HL-60 (cell line): ENCODE measurements around the gene CORO6.

ENCODE experiments used
- POLR2AphosphoS5 ChIP-seq: IDR thresholded peaks from 2 replicates; pipeline ENCODE4 v1.6.1; 2012; ENCODE audit warnings: low read depth
- TF ChIP-seq, protein P1 (sequence below): IDR thresholded peaks from one replicate; pipeline ENCODE4 v1.5.1; 2011; ENCODE audit warnings: low read length, control low read depth, inconsistent platforms; ENCODE audit not compliant: insufficient read depth
- TF ChIP-seq, protein P2 (sequence below): IDR thresholded peaks from 2 replicates; pipeline ENCODE4 v1.6.1; 2012; ENCODE audit warnings: low read depth; ENCODE audit not compliant: insufficient replicate concordance

DNA sequence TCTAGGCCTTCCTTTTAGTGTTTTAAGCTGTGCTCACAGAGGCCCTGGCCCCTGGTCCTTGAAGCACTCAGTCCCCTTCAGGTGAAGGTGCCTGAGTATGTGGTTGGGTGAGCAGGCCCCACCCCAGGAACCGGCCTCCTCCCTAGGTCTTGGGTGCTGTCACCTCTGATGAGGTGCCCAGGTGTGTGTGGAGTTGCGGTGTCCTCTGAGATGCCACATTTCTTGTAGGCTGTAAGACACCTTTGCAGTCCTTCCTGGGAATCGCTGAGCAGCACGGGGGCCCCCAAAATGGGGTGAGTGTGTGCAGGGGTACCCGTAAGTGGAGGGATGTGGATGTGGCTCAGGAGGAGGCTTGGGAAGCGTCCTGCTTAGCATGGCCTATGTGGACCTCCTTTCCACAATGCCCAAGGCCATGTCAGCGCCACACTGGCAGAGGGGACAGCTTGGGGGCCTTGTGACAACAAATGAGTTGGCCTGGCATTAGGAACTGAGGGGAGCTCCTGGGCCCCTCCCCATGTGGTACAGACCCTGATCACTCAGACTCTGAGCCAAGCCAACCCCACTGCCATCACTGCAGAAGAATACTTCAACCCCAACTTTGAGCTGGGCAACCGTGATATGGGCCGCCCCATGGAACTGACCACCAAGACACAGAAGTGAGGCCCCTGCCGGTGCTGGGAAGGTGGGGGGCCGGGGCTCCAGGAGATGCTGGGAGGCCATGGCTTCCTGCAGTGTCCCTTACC lies 11.2 kb downstream of the CORO6 start:
- TF ChIP-seq, protein P1, sequence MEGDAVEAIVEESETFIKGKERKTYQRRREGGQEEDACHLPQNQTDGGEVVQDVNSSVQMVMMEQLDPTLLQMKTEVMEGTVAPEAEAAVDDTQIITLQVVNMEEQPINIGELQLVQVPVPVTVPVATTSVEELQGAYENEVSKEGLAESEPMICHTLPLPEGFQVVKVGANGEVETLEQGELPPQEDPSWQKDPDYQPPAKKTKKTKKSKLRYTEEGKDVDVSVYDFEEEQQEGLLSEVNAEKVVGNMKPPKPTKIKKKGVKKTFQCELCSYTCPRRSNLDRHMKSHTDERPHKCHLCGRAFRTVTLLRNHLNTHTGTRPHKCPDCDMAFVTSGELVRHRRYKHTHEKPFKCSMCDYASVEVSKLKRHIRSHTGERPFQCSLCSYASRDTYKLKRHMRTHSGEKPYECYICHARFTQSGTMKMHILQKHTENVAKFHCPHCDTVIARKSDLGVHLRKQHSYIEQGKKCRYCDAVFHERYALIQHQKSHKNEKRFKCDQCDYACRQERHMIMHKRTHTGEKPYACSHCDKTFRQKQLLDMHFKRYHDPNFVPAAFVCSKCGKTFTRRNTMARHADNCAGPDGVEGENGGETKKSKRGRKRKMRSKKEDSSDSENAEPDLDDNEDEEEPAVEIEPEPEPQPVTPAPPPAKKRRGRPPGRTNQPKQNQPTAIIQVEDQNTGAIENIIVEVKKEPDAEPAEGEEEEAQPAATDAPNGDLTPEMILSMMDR, result no peak
- no peak for TF ChIP-seq POLR2AphosphoS5
- TF ChIP-seq, protein P2, sequence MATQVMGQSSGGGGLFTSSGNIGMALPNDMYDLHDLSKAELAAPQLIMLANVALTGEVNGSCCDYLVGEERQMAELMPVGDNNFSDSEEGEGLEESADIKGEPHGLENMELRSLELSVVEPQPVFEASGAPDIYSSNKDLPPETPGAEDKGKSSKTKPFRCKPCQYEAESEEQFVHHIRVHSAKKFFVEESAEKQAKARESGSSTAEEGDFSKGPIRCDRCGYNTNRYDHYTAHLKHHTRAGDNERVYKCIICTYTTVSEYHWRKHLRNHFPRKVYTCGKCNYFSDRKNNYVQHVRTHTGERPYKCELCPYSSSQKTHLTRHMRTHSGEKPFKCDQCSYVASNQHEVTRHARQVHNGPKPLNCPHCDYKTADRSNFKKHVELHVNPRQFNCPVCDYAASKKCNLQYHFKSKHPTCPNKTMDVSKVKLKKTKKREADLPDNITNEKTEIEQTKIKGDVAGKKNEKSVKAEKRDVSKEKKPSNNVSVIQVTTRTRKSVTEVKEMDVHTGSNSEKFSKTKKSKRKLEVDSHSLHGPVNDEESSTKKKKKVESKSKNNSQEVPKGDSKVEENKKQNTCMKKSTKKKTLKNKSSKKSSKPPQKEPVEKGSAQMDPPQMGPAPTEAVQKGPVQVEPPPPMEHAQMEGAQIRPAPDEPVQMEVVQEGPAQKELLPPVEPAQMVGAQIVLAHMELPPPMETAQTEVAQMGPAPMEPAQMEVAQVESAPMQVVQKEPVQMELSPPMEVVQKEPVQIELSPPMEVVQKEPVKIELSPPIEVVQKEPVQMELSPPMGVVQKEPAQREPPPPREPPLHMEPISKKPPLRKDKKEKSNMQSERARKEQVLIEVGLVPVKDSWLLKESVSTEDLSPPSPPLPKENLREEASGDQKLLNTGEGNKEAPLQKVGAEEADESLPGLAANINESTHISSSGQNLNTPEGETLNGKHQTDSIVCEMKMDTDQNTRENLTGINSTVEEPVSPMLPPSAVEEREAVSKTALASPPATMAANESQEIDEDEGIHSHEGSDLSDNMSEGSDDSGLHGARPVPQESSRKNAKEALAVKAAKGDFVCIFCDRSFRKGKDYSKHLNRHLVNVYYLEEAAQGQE, result no peak
